ENCODE measurements around the gene ZSCAN26. TPM values are rescaled to one million over a fixed set of nuclear protein-coding genes. Genes with fewer than 3 reads are reported as not detected.
"Not testable (repeated sequence)": the region's sequence is repeated elsewhere in the genome, so short reads cannot be mapped to it uniquely, and the experiment has no call there.

Gene ZSCAN26
- polyA plus RNA-seq, 4 donors: 26.2 to 43.2 (median 35.8) TPM

GRCh38 chr6:28311139-28311823 is 44.3 kb downstream of the ZSCAN26 start:
- DNase-seq (ENCODE audit: low read depth in 4 of 4, low spot score in 2 of 4): no peak

- DNase-seq (ENCODE audit: low read depth in 4 of 4, low spot score in 2 of 4): no peak
These were observed 46.0 kb downstream of the ZSCAN26 start for GRCh38 chr6:28312939-28313338.

- no peak for DNase-seq (ENCODE audit: low read depth in 4 of 4, low spot score in 2 of 4)
These were observed 48.7 kb downstream of the ZSCAN26 start for GRCh38 chr6:28315628-28316027.

- not testable (repeated sequence) for DNase-seq (ENCODE audit: low read depth in 4 of 4, low spot score in 2 of 4)
These were observed 50.9 kb downstream of the ZSCAN26 start for GRCh38 chr6:28317866-28318265.

GRCh38 chr6:28322661-28323060 is 55.7 kb downstream of the ZSCAN26 start:
- no peak for DNase-seq (ENCODE audit: low read depth in 4 of 4, low spot score in 2 of 4)

GRCh38 chr6:28323813-28324424 is 57.0 kb downstream of the ZSCAN26 start:
- no peak for DNase-seq (ENCODE audit: low read depth in 4 of 4, low spot score in 2 of 4)

- no peak for DNase-seq (ENCODE audit: low read depth in 4 of 4, low spot score in 2 of 4)
These were observed 59.5 kb downstream of the ZSCAN26 start for GRCh38 chr6:28326371-28326948.

Other genes with a start within 250 kb of the ZSCAN26 start
- gene ZNF165, start 186.6 kb upstream of the ZSCAN26 start, polyA plus RNA-seq (ENCODE audit: insufficient read length in 4 of 4): 1 to 10 TPM; 3.0 to 5.0 (median 4.1) TPM
- 10 to 100 TPM; 10.5 to 11.7 (median 11.3) TPM for gene ZSCAN16, start 142.5 kb upstream of the ZSCAN26 start, polyA plus RNA-seq (ENCODE audit: insufficient read length in 4 of 4)
- gene ZKSCAN8, start 125.3 kb upstream of the ZSCAN26 start, polyA plus RNA-seq (ENCODE audit: insufficient read length in 4 of 4): 10 to 100 TPM; 32.0 to 47.3 (median 41.8) TPM
- gene ZSCAN9, start 41.9 kb upstream of the ZSCAN26 start, polyA plus RNA-seq (ENCODE audit: insufficient read length in 4 of 4): 10 to 100 TPM; 21.9 to 40.5 (median 33.3) TPM
- gene ZKSCAN4, start 14.9 kb upstream of the ZSCAN26 start, polyA plus RNA-seq (ENCODE audit: insufficient read length in 4 of 4): 10 to 100 TPM; 12.1 to 12.9 (median 12.3) TPM
- gene NKAPL, start 7.8 kb upstream of the ZSCAN26 start, polyA plus RNA-seq (ENCODE audit: insufficient read length in 4 of 4): 1 to 10 TPM; 2.1 to 3.4 (median 2.6) TPM
- 10 to 100 TPM in 2 of 4 donors, 1 to 10 TPM in 2; 9.0 to 12.7 (median 10.7) TPM for gene PGBD1, start 14.4 kb downstream of the ZSCAN26 start, polyA plus RNA-seq (ENCODE audit: insufficient read length in 4 of 4)
- gene ZSCAN31, start 69.0 kb downstream of the ZSCAN26 start, polyA plus RNA-seq (ENCODE audit: insufficient read length in 4 of 4): 10 to 100 TPM in 2 of 4 donors, 1 to 10 TPM in 2; 8.1 to 11.5 (median 10.3) TPM
- 10 to 100 TPM in 2 of 4 donors, 1 to 10 TPM in 2; 6.9 to 14.6 (median 11.0) TPM for gene ZKSCAN3, start 82.8 kb downstream of the ZSCAN26 start, polyA plus RNA-seq (ENCODE audit: insufficient read length in 4 of 4)
- gene ZSCAN12, start 132.6 kb downstream of the ZSCAN26 start, polyA plus RNA-seq (ENCODE audit: insufficient read length in 4 of 4): 10 to 100 TPM; 12.4 to 17.1 (median 15.6) TPM
- 10 to 100 TPM; 15.1 to 17.9 (median 16.6) TPM for gene ZSCAN23, start 176.3 kb downstream of the ZSCAN26 start, polyA plus RNA-seq (ENCODE audit: insufficient read length in 4 of 4)
- not detected for gene GPX6, start 248.7 kb downstream of the ZSCAN26 start, polyA plus RNA-seq (ENCODE audit: insufficient read length in 4 of 4)

Data from left renal cortex interstitium (tissue), 4 donors.